ENCODE measurements around the gene FBXO21. TPM values are rescaled to one million over a fixed set of nuclear protein-coding genes. Genes with fewer than 3 reads are reported as not detected.

The FBXO21 gene
- total RNA-seq, 2 experiments from 2014 or later: 34.4 to 60.8 TPM

DNA sequence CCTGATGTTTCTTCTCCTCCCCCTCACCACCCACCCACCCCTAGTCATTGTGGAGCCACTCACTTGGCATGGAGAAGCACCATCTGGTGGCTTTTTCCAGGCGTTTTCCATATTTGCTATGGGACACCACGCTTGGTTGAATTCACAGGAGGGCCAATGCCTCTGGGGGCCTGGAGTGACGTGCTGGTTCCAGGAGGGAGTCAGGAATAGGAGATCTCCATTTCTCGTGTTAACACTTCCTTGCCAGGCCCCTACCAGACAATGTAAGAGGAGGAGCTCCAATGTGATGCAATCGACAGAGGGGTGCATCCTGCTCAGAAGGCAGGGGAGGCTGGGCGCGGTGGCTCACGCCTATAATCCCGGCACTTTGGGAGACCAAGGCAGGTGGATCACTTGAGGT is 69.5 kb downstream of the FBXO21 start:
- H3K4me3 ChIP-seq (ENCODE audit: low read depth, low read length, poor library complexity, severe bottlenecking): no peak overlapping the region
- H3K79me2 ChIP-seq (ENCODE audit: insufficient read depth, low read depth, low read length): no peaks in the 10 kb centered on the region
- intact Hi-C loops (cut with micrococcal nuclease; ENCODE audit: unreplicated experiment): no loop called here
- no peaks in the 10 kb centered on the region for H3K9me2 ChIP-seq (ENCODE audit: insufficient read depth, low read length)
- no peaks in the 10 kb centered on the region for H3K9me3 ChIP-seq (ENCODE audit: low read length)
- no peak overlapping the region for H3K27ac ChIP-seq (ENCODE audit: low read depth, low read length, poor library complexity, severe bottlenecking)
- H4K20me1 ChIP-seq (ENCODE audit: insufficient read depth, low read length): no peaks in the 10 kb centered on the region
- DNase-seq (ENCODE audit: low spot score): no peak
- TF ChIP-seq EZH2phosphoT487 (IDR thresholded peaks at IDR 0.05; ENCODE audit: borderline replicate concordance, low read depth, low read length) (no peak), CTCF (conservative IDR thresholded peaks at IDR 0.05; ENCODE audit: low read length) (no peak)
- no peaks in the 10 kb centered on the region for H3K36me3 ChIP-seq (ENCODE audit: insufficient read depth, low read length)
- ChIA-PET CTCF (ENCODE audit: unreplicated experiment) (interaction anchor here (1.3 kb wide), 1 partner anchor 417 kb away, joined by 4 read pairs; no protein-coding TSS in a partner anchor), POLR2A (interaction anchor here (0.6 kb wide), 1 partner anchor 352 kb away, joined by 4 read pairs; no protein-coding TSS in a partner anchor)
- H2AFZ ChIP-seq (ENCODE audit: low read length): no peak overlapping the region
- BruUV-seq (replicated peaks): no TSS peak
- H3K4me2 ChIP-seq (ENCODE audit: low read length): no peak overlapping the region
- no peaks in the 10 kb centered on the region for H3K4me1 ChIP-seq (ENCODE audit: insufficient read depth, low read length, poor library complexity, severe bottlenecking)

DNA sequence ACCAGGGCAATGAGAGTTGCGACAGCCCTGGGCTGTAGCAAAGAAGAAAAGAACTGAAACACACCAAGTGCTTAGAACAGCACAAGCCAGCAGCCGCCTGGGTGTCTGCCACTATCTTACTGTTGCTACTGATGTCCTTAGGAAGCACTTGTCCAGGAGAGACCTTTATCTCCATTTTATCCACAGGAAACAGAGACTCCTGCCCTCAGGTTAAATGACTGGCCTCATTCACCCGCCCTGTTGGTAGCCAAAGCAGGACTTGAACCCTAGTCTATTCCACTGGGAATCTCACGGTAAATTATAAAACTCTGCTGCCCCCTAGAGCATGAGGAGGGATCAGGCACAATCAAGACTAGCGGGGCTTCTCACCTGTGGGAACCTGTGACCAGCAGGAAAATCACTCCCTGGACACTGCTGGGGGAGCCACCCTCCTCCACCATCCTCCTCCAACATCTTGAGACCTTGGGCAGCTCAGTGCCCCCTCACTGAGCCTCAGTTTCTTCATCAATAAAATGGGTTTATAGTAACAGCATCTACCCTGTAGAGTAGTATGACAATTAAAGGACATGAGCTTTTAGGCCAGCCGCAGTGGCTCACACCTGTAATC is 70.6 kb downstream of the FBXO21 start:
- no peaks in the 10 kb centered on the region for H3K9me2 ChIP-seq (ENCODE audit: insufficient read depth, low read length)
- intact Hi-C loops (cut with micrococcal nuclease; ENCODE audit: unreplicated experiment): loop anchor here (1.0 to 10.0 kb wide), 4 partner anchors 85 to 416 kb away; partner anchors contain the start of gene HRK
- BruUV-seq (replicated peaks): no TSS peak

More for the DNA sequence above, 70.6 kb downstream of the FBXO21 start:
- DNase-seq (ENCODE audit: low spot score): peak; percentile 58
- ChIA-PET CTCF (ENCODE audit: unreplicated experiment) (interaction anchor here (0.9 to 1.3 kb wide), 3 partner anchors 19 to 416 kb away, joined by 3 to 4 read pairs (median 3); no protein-coding TSS in a partner anchor), POLR2A (interaction anchor here (0.6 to 0.7 kb wide), 4 partner anchors 20 to 416 kb away, joined by 3 to 4 read pairs (median 4); no protein-coding TSS in a partner anchor)
- no peaks in the 10 kb centered on the region for H3K79me2 ChIP-seq (ENCODE audit: insufficient read depth, low read depth, low read length)
- no peaks in the 10 kb centered on the region for H3K9me3 ChIP-seq (ENCODE audit: low read length)
- H3K27ac ChIP-seq (ENCODE audit: low read depth, low read length, poor library complexity, severe bottlenecking): no peak overlapping the region
- TF ChIP-seq CTCF (conservative IDR thresholded peaks at IDR 0.05; ENCODE audit: low read length) (peak; percentile 95), EZH2phosphoT487 (IDR thresholded peaks at IDR 0.05; ENCODE audit: borderline replicate concordance, low read depth, low read length) (no peak)
- H3K4me1 ChIP-seq (ENCODE audit: insufficient read depth, low read length, poor library complexity, severe bottlenecking): no peaks in the 10 kb centered on the region
- no peak overlapping the region for H3K4me3 ChIP-seq (ENCODE audit: low read depth, low read length, poor library complexity, severe bottlenecking)
- H3K4me2 ChIP-seq (ENCODE audit: low read length): no peak overlapping the region
- H4K20me1 ChIP-seq (ENCODE audit: insufficient read depth, low read length): no peaks in the 10 kb centered on the region
- H2AFZ ChIP-seq (ENCODE audit: low read length): 0 out of 2 replicates have a peak overlapping the region, but pooled peaks have one; percentile 4
- no peaks in the 10 kb centered on the region for H3K36me3 ChIP-seq (ENCODE audit: insufficient read depth, low read length)

Data from OCI-LY7 (cell line).